LHCN-M2 (cell line): ENCODE data around the gene FAM221B. TPM values are rescaled to one million over a fixed set of nuclear protein-coding genes. Genes with fewer than 3 reads are reported as not detected.
A peak's percentile ranks its signal among the peaks of the same experiment; 100 is the strongest.

Source experiments
- DNase-seq: peaks from one replicate; pipeline ENCODE4 v3.0.0-alpha.2; 2012; ENCODE audit warnings: low read depth
- total RNA-seq: library from RNA; depleted of rRNA; stranded (reverse); fragments of >200 nt; gene quantifications from 2 replicates; pipeline ENCODE4 v1.2.3, GENCODE V29; 2014

Gene FAM221B
- total RNA-seq, 1 experiment from 2014 or later, result not detected

DNA sequence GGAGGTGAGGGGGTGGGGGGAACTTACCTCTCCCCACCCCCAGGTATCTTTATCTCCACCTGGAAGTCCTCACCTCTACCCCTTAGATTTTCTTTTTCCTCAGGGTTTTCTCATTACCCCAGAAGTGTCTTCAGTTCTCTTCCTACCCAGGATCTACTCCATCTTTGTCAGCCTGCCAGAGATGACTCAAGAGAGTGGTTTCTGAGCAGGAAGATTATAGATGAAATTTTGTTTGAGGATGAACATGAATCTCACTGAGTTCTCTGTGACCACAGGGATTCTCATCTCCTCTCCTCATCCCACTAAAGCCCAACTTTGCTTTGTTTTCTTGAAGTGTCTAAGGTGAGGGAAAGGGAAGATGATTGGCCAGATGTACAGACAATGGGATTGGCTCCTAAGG, 8.5 kb downstream of the FAM221B start:
- DNase-seq, result peak; percentile 77

DNA sequence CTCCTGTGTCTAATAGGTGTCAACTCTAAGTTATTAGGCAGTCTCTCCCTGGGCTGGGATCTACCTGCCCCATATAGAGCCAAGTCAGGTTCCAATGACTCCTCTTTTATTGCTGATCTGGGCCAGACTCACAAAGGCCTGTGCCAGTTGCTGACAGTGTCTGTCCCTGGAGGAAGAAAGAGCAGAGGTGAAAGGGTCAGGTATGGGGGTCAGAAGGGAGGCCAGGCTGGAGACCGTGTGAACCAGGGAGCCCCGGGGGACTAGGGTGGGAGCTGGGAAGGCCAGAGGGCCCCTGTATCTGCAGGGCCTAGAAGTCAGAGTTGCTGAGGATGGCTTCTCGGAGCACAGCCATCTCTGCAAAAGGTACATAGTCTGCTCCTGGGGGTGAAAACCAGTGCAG, 10.2 kb downstream of the FAM221B start:
- no peak for DNase-seq

DNA sequence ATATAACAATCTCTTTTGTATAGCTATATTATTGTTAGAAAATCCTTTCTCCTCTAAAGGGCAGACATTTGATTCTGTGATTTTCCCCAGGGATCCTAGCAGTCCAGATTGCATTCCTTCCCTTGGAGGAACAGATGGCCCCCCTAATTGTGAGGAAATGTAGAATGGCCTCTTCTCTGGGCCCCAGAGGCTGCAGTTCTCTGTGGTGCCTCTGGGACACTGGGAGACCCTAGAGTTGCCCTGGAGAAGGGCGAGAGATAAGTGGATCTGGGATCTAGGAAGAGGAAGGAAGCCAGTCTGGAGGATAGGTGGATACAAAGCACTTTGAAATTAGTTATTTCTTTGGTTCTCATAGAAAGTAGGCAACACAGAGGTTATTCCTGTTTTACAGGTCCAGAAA, 11.8 kb downstream of the FAM221B start:
- peak; percentile 30 for DNase-seq

DNA sequence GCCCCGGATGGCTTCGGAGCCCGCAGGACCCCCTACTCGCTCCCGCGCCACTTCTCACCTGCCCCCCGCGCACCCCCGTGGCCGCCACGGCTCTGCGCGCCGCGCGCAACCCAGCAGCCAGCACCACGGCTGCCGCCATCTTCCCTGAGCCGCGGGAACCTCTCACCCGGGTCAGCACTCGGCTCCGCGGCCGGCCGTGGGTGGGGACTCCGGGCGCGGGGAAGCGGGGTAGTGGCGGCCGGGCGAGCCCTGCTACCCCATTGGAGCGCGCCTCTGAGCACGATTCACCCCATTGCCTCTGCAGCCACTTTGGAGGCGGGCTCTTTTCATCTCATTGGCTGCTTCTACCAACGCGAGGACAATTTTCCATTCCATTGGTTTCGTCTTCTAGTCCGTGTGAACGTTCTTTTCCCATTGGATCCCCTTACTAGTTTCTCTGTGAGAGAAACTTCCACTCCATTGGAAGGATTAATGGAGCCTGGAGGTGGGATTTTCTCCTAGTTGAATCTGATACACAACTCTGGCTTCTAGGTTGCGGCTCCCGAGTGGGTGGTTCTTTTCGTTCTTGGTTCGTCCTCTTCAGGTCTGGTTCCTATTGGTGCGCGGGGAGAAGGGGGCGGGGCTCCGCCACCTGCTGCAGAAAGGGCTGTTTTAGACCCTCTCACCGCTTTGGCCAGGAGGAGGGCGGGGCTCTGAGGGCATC, 13.5 kb downstream of the FAM221B start, which contains the start of gene HINT2:
Gene HINT2, minus strand, starts transcription at position 202 of the 703 bp plus-strand sequence. Its CDS starts 63 bp downstream, at position 139.
- peak; percentile 100 for DNase-seq

DNA sequence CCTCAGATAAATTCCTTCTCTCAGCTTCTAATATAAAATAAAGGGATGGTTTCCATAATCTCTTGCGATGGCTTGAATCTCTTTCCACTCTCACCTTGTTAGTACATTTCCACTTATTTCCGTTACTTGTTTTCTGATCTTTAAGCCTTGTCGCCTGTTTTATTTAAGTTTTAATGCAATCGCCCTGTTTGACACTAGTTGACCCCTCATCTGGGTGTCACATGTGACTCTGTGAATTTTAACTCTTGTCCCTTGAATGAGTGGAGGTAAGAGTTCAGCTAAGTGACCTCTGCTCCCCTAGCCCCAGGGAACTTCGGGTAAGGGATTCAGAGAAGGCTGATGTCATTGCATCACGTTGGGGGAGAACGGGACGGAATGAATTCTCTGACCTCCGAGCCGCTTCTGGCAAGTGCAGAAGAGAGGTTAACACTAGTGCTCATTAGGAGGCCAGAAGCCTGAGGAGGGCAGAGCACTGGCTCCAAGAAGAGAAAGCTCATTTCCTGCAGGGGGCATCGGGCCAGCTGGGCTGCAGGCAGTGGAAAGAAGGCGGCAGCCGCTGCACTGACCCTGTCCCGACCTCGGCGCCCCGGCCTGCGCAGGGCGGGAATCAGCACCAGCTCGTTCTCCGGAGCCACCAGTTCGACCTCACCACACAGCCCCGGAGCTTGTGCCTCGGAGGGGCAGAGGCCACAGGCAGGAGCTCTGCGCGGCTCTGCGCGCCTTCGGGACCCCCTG, 14.3 kb downstream of the FAM221B start:
- peak; percentile 78 for DNase-seq

DNA sequence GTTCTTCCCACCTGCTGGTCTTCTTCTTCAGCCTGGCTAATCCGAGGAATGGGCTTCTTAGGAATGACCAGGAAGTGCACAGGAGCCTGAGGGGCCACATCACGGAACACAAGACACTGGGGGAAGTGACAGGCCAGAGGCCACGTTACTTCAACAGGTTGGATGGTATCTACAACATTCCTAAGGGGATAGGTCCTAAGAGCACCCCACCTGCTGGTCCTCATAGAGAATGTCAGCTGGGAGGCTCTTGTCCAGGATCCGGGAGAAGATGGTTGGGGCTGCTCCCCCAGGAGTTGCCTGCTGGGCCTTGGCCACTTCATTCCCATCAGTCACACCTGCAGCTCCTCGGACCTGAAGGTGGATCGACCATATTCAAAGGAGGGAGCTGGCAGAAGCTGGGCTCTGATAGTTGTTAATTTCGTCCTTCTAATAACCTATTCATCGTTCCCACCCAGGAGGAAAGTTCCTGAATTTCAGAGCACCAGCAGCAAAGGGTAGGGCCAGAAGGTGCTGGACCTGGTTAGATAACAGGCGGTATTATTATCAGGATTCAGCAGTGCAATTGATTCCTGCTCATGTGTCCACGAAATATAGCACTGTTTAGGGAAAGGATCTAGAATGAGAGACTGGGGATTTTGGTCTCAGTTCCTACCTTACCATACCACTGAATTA, 15.0 kb downstream of the FAM221B start:
- peak; percentile 37 for DNase-seq

DNA sequence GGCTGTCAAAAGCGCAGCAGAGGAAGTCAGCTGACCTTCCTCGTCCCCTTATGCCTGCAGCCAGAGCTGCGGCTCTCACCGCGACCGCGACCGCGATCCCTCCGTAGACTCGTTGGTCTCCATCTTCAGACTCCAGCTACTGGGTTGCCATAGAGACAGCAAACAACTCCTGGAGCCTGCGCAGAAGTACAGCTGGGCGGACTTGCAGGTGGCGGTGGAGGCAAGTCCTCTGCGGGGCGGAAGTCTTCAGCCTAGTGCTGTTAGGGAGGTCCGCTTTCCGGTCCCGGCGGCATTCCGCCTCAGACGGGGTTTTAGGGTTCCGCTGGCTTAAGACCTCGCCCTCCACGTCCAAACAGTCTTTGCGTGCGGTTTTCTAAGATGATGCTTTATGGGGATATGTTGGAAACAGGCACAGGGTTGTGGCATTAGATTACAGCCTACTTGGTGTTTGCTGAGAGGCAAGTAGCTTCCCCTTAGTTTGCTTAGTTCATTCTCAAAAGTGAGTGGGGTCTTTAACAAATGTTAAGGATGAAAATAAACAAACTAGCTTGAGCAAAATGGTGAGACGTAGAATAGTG, 16.4 kb downstream of the FAM221B start, which contains the start of gene SPAG8:
Gene SPAG8, minus strand, starts transcription at position 238 of the 578 bp plus-strand sequence. Its CDS starts 115 bp downstream, at position 123.
- peak; percentile 98 for DNase-seq

DNA sequence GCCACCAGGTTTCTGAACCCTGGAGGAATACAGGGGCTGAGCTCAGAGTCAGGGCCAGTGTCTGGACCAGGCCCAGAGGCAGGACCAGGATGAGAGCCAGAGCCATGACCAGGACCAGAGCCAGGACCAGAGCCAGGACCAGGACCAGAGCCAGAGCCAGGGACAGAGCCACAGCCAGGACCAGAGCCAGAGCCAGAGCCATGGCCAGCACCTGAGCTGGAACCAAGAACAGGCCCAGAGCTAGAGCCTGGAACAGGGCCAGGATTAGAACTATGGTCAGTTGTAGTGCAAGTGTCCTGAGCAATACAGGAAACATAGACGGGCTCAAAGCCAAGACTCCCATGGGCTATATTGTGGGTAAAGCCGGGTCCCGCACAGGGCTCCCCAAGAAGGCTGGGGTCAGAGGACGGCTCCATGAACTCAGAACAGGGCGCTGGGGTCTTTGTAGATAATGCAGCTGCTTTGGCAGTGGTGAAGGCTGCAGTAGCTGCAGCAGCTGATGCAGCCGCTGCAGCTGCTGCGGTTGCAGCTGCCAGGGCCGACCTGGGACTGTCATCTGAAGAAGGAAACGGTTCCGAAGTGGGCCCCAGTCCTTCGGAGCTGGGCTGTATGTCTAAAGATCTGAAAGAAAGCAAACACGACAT, 17.0 kb downstream of the FAM221B start:
- DNase-seq, result no peak

DNA sequence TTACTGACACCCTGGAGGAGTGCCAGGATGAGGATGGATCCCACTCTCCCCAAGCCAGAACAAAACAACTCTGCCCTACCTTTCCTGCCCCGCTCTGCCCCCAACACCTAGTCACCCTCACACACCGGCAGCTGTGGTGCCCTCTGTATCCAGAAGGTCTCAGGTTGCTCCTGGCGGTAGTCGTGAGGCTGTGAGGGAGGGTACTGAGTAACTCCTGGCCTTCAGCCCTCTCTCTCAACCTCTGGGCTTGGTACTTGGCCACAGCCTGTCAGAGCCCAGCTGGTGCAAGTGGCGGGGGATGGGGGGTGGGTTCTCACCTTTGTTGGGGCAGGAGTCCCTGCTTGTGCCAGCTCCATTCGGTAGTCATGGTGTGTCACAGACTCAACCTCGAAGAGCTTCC, 18.4 kb downstream of the FAM221B start:
- no peak for DNase-seq

DNA sequence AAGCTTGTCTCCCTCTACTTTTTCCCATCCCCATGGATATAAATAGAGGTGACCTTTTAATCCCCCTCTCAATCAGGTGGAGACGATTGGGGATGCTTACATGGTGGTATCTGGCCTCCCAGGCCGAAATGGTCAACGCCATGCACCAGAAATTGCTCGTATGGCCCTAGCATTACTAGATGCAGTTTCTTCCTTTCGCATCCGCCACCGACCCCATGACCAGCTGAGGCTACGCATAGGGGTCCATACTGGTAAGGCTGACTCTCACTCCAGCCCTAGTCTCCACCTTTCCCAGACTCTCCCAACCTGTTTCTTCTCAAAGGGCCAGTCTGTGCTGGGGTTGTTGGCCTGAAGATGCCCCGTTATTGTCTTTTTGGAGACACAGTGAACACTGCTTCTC, 20.1 kb downstream of the FAM221B start:
- DNase-seq, result no peak

DNA sequence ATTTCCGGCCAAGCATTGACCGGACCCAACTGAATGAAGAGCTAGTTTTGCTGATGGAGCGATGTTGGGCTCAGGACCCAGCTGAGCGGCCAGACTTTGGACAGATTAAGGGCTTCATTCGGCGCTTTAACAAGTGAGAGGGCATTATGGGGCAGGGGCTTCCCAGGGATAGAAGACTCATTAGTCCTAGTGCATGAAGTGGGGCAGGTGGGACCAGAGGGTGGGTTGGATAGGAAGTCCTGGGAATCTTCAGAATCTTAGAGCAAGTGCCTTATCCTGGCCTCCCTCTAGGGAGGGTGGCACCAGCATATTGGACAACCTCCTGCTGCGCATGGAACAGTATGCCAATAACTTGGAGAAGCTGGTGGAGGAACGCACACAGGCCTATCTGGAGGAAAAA, 22.4 kb downstream of the FAM221B start:
- DNase-seq, result no peak

DNA sequence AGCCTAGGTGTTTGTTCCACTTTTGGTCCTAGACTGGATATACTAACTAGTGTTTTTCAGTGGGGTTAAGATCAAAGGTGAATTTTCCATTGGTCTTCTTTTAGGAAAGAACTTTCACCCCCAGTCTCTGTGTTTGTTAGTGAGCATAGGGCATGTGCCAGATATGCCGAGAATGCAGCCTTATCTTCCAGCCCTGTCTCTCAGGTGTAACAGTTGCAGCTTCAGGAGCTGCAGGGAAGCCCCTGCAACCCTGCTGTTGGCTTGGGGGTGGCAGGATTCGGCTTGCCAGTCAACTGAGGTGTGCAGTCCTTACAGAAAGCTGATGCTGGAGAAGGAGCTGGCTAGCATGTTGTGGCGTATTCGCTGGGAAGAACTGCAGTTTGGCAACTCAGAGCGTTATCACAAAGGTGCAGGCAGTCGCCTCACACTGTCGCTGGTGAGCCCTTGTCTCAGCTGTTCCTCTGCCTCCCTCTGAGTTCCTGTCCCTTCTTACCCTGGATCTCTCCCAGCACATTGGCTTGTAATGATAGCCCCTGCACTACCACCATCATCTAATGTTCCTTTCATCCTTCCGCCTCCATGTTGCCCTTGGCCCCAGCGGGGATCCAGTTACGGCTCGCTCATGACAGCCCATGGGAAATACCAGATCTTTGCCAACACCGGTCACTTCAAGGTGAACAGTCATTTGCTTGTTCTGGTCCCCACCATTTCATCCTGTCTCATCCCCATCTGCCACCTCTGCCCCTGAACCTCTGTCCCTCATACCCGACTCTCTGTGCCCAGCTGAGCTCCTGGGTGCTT, 27.0 kb downstream of the FAM221B start:
- no peak for DNase-seq

DNA sequence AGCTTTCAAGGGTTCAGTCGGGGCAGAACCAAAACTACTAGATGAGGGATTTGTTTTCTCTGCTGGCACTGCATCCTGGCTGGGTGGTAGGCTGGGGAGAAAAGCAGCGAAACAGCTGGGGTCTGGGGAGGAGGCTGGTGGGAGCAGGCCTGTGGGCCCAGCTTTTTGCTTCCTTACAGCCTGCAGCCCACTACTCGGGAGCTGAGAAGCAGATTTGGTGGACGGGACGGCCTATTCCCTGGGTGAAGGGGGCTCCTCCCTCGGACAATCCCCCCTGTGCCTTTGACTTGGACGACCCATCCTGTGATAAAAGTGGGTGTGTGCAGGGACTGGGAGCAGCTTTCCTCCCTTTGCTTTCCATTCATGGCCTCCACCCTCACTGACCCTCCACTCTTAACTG, 28.0 kb downstream of the FAM221B start:
- DNase-seq, result no peak

DNA sequence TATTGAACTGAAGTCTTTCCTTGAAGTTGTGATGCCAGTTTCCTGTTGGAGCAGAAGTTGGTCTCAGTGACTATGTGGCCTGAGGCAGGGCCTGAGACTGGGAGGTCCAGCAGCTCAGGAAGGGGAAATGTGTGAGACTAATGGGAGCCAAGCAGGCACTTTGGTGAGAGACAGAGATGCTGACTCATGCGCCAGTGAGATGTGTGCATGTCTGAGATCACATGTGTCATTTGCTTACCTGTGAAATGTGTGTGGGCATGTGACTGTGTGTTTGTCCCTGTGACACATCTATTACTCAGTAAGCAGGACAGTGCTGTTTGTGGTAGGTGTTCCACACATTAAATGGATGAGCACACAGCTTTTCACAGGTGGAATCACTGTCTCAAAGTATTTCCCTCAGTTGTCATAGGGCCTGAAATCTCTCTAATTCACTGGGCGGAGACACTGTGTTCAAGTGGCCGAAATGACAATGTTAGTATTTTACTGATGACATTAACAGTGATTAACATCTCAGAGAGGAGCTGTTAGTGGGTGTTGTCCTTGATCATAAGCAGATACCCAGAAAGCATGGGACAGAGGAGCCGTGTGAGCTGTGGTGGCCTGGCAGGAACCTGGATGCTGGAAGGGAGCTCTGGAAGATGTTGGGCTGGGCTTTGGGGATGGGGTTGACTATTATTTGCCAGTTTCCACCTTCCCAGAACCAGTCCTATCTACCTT, 29.7 kb downstream of the FAM221B start:
- DNase-seq, result peak; percentile 55

DNA sequence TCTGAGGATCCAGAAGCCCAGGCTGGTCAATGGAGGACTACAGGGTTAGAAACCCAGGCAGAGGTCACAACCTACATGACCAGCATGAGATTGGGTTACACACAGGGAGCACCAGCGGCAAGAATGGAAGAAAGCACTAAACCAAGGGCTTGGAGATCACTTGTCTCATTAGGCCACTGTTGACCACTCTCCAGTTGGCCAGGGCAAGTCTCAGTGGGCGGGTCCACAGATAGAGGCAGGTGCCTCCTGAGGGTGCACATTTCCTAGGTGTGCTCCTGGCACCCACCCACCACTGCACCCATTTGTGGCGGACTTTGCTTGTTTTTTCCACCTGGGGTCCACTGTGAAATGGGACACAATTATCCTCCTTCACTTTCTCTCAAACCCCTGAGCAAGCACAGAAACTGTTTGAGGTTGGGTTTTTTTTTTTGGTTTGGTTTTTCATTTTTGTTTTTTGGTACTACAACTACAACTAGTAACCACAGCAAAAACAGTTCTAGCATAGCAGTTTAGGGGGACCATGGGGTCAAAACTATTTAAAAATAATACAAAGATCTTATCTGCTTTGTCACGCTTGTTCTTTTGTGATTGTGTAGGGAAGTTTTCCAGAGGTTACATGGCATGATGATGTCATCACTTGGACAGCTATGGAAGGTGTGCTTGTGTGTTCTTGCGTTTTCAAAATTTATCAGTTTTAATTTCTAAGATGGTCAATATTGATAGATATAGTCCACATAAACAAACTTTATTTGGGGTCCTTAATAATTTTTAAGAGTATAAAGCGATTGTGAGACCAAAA, 31.0 kb downstream of the FAM221B start:
- no peak for DNase-seq

DNA sequence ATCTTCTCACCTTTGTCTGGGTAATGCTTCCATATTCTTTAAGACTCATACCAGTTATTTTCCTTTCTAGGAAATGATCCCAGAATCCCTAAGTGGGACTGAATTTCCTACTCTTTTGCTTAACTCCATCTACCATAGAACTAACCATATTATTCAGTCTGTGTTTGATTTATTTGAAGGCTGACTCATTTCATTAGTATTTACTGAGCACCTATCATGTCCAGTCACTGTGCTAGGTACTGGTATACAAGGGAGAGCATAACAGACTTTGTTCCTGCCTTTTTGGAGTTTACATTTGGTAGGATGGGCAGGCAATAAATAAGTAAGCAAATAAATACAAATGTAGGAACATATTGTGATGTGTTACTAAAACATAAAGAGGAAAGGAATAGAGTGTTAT, 32.8 kb downstream of the FAM221B start:
- DNase-seq, result no peak

DNA sequence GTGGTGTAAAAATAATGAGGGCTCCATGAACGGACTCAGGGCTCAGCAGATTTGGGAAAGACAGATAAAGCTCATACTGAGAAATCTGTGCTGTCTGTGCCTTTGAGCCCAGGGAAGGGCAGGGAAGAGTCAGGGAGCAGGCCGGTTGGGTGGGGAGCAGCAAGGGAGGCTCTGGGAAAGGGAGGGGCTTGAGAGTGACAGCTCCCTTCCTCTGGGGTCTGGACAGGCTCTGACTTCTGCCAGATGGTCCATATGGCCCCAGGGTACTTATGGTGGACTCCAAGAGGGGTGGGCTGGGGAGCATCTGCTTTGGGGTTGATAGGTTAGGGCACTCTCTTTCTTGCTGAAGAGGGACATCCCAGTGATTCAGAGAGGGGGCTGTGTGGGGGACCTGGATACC, 35.1 kb downstream of the FAM221B start:
- DNase-seq, result no peak

DNA sequence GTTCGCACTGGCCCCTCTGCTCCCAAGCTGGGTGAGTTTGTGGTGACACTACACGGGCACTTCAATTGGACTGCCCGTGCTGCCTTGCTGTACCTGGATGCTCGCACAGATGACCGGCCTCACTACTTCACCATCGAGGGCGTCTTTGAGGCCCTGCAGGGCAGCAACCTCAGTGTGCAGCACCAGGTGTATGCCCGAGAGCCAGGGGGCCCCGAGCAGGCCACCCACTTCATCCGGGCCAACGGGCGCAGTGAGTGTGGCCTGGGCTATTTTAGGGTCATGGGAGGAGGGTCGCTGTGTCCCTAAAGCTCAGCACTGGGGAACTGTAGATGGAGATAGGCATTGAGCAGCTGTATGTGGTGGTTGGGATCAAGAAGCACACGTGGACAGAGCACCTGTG, 35.7 kb downstream of the FAM221B start:
- DNase-seq, result no peak
